GM21515 (cell line): ENCODE measurements around the gene WDFY2.

Experiments used
- ATAC-seq: cut with Tn5 transposase; IDR thresholded peaks from one replicate; pipeline ENCODE4 v1.9.1; 2021; ENCODE audit not compliant: unreplicated experiment

The WDFY2 gene

GRCh38 chr13:51785712-51786424 is 201.6 kb downstream of the WDFY2 start:
- no peak for ATAC-seq

DNA sequence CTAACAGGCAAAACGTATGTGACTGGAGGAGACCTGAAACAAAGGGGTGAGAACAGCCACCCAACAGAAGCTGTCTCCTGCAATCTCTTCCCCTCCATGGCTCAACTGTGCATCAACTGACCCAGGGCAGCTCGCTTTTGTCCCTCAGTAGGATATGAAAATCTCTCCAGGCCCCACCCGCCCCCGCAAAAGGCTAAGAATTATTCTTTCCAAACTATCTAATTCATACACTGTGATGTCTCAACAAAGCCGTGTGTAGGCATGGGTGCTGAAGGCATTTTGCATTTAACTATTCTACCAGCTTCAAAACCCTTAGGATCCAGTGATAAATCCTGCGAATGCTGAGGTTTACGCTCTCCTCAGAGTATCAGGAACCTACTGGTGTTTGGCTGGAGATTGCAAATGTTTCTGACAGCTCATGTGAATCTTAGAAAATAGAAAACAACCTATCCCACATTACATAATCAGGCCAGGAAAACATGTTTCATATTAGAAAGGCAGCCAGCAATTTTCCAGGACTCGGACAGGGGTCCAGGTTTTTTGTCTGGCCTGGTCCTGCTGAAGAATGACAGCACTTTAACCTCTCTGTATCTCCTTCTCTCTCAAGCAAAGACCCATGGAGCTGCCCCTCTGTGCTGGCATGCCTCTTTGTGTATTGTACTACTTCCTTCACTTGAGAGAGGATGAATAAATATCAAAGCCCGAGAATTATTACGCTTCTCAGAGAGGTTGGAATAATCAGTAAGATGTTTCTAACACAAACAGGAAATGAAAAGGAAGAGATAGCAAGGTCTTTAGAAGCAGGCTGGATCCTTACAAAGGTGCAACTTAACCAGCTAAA is 202.4 kb downstream of the WDFY2 start:
- ATAC-seq: no peak

GRCh38 chr13:51793570-51794271 is 209.5 kb downstream of the WDFY2 start:
- ATAC-seq: peak; percentile 59

GRCh38 chr13:51794964-51795363 is 210.7 kb downstream of the WDFY2 start:
- ATAC-seq: no peak

- ATAC-seq: no peak
Observed at GRCh38 chr13:51795419-51795818, 211.2 kb downstream of the WDFY2 start.

DNA sequence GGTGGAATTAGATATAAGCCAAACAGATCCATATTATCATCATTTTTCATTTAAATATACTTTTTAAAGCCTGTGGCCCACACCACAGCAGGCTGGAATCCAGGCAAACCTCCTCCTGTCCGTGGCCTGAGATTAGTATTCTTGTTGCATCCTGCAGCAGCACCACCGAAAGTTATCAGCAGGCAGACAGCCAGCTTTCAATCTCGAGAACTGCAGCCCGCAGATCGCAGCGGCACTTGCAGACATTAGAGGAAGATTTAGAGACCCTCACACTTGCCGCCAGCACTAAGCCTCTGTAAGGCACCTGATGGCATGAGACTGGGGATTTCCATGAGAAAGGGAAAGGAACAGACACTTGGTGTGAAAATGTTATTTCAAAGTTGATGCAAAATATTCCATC is 212.3 kb downstream of the WDFY2 start:
- no peak for ATAC-seq

GRCh38 chr13:51797664-51798488 is 213.6 kb downstream of the WDFY2 start:
- no peak for ATAC-seq

DNA sequence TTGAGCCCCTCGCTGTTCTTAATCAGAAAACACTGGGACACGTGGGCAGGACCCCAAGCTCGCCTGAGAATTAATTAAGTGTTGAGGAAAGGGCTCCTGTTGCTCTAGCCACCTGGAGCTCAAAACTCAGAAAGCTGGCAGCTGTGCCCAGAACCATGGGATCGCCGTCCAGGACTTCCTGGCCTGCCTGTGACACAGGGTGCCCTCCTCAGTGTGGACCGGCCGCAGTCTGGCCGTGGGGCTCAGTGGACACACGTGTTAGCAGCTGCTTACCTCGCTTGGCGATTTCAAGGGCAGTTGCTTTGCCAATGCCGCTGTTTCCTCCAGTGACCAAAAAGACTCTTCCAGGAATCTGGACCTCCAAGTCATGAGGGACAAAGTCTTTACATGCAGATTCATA is 215.0 kb downstream of the WDFY2 start:
- no peak for ATAC-seq

- ATAC-seq: no peak
Observed at GRCh38 chr13:51800486-51800885, 216.2 kb downstream of the WDFY2 start.

GRCh38 chr13:51801631-51802099 is 217.4 kb downstream of the WDFY2 start:
- no peak for ATAC-seq

- ATAC-seq: no peak
Observed at GRCh38 chr13:51802631-51803418, 218.6 kb downstream of the WDFY2 start.

DNA sequence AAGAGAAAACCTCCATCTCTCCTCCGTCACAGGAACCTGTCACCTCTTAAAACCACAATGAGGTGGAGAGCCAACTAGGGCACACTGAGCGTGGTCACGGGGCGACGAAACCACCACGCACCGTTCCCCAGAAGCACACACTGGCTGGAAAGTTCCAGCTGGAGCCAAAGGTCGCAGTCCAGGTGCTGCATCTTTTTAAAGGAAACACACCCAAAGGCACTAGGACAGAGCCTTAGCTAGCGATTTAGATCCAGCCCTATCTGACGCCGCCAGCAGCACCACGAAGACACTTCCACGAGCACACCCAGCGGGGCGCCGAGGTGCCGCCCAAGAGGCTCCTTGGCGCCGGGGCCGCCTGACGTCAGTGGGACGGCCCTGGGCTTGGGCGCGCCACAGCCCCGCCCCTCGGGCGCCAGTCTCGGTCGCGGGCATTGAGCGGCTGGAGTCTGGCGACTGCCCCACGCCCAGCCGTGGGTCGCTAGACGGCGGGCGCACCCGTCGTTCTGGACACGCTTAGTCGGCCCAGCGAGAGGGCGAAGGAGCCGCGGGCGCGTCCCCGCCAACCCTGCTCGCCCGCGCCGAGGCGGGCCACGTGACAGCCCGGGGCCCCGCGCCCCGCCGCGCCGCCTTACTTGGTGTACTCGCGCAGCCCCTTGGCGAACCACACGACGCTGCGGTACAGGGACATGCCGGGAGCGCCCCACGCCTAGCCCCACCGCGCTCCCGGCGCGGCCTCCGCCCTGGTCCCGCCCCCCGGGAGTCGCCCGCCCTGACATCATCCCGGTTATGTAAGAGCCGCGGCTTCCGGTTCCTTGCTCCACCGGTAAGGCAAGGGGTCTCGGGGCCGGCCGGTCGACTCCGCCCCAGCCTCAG is 219.4 kb downstream of the WDFY2 start, which contains the start of gene DHRS12:
Gene DHRS12, minus strand, starts transcription at position 742 of the 873 bp plus-strand sequence. CDS start 4,504 bp downstream, outside the sequence.
- peak; percentile 87 for ATAC-seq

GRCh38 chr13:51804295-51805172 is 220.3 kb downstream of the WDFY2 start:
- no peak for ATAC-seq

- ATAC-seq: no peak
Observed at GRCh38 chr13:51805313-51805712, 221.1 kb downstream of the WDFY2 start.

GRCh38 chr13:51805925-51806324 is 221.7 kb downstream of the WDFY2 start:
- no peak for ATAC-seq

DNA sequence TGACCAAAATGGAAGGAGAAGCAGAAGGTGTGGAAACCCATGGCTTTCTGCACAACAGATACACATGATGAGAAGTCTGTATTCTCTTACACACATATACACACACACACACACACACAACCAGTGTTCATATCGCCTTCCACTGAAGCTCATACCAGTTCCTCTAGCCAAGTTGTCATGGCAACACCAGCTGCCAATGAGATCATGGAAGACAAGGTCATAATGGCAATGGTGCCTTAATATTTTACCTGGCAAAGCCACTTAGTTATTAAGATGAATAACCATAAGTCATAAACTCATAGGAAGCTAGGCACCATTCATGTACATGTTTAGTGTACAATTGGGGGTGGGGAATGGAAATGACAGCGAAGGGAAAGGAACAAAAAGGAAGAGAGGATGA is 222.3 kb downstream of the WDFY2 start:
- ATAC-seq: no peak

DNA sequence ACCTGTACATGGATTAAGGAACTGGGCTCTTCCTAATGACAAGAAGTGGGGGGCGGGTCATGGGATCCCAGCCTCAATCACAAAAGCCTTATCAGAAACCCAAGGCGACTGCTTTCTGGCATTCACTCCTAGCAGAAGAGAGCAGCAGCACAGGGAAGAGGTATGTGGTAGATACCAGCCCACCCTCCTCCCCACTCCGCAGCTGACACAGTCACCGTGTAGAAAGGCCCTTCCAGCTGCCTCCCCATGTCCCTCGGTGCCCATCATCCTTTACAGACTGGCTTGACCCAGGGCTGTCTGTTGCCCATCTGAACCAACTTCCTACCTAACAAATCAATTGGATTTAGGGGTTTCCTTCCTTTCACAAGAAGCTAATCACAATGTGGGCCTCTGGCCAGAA is 222.8 kb downstream of the WDFY2 start:
- ATAC-seq: no peak

DNA sequence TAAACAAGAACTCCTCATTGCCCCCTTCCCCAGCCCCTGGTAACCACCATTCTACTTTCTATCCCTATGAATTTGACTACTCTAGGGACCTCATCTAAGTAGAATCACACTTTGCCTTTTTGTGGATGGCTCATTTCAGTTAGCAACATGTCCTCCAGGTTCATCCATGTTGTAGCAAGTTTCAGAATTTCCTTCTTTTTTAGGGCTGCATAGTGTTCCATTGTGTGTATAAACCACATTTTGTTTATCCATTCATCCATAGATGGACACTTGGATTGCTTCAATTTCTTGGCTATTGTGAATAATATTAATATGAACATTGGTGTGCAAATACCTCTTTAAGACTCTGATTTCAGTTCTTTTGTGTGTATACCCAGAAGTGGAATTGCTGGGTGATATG is 224.5 kb downstream of the WDFY2 start:
- no peak for ATAC-seq
